NCI-H82 treated with DMSO at 0.1 percent for 48 hours (cell line): ENCODE results near the gene PCOLCE2.

Experiments used
- DNase-seq: peaks from one replicate; lab custom pipeline; 2025; ENCODE audit not compliant: unreplicated experiment; lab: John Stamatoyannopoulos, UW

Gene PCOLCE2

DNA sequence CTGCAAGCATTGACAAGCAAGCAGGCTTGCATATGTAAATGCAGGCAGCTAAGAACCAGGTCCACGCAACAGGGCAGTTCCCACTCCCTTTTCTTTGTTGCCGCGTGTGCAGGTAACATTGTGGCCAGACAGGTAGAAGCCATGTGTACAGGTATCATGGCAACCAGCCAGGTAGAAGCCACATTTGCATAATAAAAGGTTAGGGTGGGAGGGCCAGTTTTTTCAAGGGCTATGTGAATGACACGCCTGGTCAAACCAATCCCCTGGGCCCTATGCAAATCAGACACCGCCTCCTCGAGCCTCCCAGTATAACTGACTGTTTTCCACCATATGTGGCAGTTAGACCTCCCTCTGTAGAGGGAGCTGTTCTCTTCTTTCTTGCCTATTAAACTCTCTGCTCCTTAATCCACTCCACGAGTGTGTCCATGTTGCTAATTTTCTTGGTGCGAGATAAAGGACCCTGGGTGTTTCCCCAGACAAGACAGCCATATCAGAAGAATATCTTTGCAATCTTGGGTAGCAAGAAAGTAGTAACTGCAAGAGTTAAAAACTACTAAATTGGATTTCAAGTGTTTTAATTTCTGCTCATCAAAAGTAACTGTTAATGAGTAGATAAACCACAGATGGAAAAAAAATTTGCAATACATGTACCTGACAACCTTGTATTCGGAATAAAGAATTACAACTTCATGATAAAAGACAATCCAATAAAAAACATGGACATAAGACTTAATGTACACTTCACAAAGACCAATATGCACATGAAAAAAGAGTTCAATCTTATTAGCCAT, 21.8 kb downstream of the PCOLCE2 start:
- no peak for DNase-seq

DNA sequence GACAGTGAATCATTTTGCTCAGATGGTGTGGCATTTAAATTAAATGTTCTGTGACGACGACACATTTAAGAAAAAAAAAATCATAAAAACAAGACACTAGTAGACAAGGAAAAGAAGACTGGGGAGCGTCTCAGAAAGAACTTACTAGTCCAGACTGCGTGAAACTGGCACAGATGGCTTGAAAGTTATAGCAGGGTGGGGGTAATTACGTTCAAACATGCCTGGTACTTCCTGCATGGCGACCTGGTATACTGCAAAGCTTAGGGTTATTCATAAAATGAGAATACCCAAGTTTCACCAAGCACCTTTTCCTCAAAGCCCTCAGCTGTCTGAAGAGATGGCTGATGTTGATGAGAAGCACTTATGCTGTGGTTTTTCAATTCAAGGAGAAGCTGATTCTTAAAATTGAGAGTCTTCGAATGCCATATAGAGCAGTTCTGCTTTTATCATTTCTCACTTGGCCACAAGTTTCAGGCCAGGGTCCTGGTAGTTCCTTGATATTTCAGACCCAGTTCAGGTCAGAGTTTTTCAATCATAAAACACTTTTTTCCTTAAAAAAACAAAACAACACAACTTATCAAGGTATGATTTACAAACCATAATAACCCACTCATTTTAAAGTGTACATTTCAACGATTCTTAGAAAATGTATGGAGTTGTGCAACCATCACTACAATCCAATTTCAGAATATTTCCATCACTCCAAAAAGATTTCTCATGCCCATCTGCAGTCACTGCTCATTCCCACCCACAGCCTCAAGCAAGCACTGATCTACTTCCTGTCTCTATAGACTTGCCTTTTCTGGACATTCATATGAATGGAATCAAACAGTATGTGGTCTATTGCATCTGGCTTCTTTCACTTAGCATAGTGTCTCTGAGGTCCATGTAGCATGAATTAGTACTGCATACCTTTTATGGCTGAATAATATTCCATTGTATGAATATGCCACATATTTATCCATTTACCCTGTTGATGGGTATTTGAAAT, 24.7 kb downstream of the PCOLCE2 start:
- DNase-seq = no peak

DNA sequence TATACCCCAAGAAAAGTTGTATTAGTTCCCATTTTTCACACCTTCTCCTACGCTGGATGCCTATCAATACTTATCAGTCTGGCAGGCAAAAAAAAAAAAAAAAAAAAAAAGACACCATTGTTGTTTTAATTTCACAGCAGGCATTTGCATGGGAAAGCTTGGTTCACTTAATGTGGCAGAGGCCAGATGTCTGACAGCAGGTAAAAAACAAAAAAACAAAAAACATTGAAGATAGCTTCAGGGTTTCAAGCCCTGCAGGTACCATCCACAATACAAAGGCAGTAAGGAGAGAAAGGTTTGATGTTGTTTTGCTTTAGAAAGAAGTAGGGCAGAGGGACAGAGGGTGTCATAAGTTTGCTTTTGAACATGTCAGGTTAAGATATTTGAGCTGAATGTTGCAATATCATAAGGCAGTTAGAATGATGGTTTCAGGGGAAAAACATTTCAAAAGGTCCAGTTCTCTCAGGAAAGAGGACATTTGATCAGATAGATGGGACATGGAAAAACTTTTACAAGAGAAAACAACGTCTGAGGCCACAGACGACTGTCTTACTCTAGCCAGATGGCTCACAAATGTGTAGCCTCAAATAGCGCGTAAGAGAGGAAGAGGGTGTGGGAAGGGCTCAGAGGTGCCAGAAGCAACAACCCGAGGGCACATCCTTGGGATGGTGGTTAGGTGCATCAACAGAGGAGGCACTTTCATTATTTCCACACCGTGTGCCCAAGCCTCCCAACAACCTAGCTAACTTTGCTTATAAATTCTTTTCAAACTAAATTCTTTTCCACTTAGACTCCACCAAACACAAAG, 25.7 kb downstream of the PCOLCE2 start:
- DNase-seq = no peak

DNA sequence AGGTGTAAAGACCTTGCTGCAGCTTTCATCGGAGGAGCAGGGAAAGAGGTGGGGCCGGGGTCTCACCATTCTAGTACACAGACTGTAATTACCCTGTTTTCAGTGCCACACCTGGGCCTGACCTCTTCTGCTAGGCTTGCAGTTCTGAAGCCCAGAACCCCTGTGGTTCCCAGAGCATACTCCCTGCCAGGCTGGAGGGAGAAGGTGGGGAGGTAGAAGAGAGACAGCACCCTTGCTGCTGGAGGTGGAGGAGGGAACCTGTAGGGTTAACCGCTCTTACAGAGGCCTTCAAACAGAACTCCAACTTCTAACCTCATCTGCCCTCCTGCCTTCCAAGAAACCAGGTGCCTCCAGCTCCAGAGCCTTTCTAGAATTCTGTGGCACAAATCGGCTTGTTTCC, 27.0 kb downstream of the PCOLCE2 start:
- DNase-seq = no peak

DNA sequence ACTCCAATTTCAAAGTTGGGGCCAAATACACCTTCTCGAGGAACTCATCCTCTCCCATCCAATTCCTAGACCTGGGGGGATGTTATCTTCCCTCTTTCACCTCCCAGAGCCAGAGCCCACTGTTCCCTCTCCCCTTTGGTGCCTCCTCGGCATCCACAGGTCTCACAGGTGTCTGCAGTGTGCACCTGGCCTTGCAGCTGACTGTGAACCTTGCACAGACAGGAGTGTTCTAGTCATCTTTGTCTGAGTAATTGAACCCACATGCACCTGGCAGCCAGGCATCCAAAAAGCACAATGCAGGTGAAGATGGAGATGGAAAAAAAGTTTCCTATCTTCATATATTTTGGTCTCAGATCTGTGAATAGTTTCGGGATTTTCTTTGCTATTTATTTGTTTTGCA, 30.8 kb downstream of the PCOLCE2 start:
- no peak for DNase-seq

DNA sequence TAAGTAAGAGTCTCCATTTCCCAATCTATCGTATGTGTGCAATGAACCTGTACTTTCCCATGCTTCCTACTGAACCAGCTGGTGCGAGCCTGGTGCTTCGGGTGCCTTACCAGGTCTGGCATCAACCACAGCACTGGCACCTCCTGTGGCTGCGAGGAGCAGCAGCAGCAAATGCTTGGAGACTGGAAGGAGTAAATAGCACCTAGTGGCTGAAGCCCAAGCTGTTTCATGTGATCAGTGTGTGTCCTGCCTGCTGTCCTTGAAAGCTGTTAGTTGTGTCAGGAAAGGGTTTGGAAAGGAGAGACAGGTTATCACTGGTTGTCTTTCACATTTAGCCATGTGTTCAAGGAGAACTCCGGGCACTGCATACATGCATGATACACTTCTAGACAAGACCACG, 31.8 kb downstream of the PCOLCE2 start:
- DNase-seq = no peak

DNA sequence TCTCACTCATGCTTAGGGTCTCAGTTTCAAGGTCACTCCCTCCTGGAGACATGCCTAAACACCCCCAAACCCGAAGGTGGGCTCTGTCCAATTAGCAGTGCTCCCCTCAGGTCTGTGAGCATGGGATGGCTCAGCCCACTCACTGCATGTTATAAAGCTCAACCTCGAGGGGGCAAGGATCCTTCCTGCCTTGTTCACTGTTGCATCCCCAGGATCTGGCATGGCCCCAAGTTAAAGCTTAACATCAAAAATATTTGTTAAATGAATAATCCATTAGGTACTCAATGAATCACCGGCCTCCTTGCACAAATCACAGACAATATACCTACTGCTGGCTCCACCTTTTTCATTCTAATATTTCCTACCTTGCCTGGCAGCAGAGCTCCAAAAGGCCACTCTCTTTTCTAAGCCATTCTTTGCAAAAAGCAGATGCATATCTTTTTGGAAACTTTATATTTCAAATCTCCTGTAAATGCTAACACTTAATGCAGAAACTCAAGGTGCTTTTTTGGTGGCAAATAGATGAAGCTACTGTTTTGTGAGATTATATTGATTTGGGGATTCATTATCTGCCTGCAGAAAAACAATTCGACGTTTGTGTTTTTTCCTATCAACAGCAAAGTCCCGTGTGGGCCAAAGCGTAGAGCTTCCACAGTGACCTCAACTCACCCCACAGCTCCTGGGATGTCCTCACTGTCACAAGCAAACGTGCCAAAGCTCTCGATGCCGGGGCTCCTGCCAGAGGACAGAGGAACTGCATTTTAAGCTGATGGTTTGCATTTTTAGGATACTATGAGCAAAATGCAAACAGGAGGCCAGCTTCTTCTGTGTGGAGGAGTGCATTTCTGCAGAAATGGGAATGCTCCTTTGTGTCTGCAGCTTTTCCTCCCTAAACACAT, 35.4 kb downstream of the PCOLCE2 start:
- DNase-seq = no peak

DNA sequence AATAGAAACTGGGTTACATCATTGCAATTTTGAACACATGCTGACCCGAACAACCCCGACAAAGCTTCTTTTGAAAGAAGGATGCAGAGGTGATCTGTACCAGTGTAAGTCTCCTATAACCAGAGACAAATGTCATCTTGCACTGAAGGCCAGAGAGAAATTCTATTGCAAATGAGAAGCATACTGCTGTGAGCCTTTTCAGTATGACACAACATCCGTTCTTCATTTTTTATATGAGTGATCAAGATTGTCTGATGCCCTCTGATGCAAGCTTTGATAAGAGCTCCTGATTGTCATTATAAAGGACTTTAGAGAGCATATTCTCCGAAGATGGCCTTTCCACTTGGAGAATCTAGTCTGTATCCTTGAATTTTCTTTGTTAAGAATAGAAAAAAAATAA, 36.9 kb downstream of the PCOLCE2 start:
- no peak for DNase-seq

DNA sequence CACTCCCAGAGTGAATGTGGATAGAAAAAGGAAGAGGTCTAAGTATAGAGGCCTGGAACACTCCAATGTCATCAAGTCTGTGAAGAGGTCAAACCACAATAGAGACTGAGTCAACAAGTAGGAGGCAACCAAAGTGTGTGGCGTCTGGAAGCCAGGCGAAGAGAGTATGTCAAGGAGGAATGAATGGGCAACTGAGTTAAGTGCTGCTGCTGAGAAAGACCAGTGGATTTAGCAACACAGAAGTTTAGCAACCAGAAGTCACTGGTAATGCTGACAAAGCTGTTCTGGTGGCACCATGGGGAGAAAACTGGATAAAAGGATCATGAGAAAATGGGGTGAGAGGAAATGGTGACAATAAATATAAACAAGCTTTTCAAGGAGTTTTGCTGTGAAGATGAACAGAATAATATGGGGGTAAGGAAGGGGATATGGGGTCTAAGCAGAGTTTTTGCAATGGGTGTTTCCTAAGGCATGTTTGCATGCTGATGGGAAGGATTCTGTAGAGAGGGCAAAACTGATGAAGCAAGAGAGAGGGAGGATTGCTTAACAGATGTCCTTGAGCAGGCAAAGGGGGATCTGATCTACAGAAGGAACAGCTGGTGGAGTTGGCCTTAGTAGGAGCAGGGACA, 38.4 kb downstream of the PCOLCE2 start:
- no peak for DNase-seq

DNA sequence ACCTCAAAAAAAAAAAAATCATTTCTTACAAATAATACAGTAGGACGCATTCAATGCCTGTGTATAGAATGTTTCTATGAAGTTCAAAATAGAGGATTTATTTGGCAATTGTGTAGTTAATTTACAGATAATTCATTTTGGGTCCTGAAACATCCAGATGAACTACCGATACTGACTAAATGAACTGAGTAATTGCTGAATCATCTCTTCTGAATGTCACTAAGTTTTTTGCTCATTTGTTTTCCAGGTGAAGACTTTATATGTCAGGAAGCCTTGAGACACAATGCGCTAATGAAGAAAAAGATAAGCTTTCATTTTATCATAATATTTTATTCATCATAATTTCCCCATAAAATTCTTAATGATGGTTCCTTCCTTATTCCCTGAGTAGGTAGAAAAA, 39.7 kb downstream of the PCOLCE2 start:
- no peak for DNase-seq

DNA sequence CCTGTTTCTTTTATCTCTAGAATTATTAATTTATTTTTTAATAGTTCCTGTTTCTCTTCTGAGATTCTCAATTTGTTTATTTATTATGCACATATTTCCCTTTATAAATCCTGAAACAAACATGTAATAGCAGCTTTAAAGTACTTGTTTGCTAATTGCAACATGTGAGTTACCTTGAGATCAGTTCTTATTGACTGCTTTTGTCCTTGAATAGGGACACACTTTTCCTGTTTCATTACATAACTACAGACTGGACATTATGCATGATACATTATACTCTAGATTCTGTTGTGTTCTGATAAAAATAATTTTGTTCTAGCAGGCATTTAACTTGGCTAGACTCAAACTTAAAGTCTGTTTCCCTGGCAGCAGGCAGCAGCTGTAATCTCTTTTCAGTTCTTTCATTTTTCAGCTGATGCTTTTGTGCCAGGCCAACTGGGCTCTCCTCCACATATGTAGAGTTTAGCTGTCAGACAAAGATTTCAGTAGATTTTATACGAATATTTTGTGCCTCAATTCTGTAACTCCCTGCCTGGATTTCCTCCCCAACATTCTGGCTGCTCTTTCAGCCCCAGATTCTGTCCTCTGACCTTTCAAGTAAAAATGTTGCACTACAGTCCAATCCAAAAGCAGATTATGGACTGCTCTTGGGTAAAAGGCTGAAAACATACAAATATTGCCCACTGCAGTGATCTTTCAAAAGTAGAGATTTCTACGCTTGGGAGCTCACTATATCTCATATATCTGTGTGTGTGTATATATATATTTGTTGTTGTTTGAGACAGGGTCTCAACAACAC, 41.9 kb downstream of the PCOLCE2 start:
- DNase-seq = no peak

DNA sequence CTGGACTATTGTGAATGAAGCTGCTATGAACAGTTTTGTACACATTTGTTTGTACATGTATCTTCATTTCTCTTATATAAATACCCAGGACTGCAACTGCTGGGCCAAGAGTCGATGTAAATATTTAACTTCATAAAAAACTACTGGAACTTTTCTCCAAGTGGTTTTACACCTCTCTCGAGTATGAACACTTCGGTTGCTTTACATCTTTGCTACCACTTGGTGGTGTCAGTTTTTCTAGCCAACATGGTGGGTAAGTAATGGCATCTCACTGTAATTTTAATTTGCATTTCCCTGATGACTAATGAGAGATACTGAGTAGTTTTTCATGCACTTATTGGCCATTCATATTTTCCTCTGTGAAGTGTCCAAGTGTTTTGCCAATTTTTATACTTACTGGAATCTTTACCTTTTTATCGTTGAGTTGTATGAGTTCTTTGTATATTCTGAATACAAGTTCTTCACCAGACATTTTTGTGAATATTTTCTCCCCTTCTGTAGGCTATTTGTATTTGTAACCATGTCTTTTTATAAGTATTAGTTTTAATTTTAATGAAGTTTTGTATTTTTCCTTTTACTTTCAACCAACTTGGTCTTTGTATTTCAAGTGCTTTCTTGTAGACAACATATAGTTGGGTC, 44.4 kb downstream of the PCOLCE2 start:
- DNase-seq = no peak

DNA sequence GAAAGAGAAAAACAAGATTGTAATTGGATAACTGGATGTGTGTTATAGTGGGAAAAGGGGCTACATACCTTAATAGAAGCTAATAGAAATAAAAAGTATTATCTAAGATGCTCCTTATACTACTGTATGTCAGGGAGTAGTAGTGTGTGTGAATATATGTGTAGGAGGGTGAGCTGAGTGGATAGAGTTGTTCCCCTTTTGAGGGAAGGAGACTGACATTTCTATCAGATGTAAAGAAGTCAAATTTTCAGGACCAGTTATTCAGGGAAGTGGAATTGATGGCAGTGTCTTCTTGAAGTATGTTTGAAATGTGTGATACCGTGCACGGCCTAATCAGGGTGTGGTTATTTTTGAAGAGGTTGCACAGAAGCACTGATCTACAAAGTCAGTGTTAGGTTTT, 49.1 kb downstream of the PCOLCE2 start:
- no peak for DNase-seq

DNA sequence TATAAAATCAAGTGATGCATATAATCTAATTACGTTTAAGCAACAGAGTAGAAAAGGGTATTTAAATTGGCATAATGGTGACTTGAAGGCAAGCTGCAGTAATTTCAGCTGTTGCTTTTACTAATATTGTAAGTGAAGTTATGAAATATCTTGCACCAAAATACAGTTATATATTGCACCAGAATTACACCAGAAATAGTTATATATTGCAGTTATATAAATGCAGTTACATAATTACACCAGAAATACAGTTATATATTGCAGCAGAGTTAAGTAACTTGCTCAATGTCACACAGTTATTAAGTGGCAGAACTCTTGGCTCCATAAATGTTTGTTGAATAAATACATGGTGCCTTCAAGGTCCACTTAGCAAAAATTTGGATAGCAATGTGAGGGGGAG, 51.4 kb downstream of the PCOLCE2 start:
- no peak for DNase-seq

DNA sequence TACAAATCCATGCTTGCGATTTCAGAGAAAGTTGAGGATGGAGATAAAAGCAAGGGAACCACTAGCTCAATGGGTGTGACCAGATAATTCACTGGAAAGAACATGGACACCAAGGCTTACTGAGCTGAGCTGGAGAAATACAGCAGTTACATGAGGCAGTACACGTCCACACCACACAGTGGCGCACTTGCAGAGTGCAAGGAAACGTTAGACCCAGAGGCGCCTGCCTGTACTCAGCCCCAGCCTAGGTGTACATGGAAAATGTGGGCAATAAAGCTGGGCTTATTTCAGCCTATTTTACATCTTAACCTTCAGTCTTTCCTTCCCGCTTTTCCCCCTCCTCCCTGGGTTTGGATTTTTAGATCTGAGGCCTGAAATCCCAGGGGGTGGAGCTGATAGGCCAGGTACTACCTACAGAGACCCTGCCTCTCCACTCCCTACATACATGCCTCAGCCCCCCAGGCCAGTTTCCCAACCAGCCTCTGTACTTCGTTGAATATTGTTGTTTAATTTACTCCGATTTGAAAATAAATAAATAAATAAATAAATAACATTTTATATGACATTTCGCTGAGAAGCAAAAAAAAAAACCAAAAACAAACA, 60.1 kb downstream of the PCOLCE2 start:
- DNase-seq = peak; percentile 73

DNA sequence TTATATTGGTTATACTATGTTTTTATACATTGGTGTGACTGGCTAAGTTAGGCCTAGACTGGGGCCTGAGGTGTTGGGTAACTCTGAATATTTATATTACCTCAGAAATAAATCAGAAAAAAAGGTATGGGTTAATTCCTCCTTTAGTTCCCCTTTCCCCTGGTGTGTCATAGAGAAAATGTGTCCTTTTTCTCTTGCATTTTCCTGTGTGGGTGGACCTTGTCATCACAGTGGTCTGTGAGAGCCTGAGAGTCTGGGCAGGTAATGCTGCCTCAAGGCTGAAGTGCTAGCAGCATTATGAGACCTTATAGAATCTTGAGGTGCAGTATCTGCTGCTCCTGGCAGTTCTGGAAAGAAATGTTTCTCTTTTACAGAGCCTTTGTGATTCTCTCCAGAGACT, 69.7 kb downstream of the PCOLCE2 start:
- DNase-seq = no peak

DNA sequence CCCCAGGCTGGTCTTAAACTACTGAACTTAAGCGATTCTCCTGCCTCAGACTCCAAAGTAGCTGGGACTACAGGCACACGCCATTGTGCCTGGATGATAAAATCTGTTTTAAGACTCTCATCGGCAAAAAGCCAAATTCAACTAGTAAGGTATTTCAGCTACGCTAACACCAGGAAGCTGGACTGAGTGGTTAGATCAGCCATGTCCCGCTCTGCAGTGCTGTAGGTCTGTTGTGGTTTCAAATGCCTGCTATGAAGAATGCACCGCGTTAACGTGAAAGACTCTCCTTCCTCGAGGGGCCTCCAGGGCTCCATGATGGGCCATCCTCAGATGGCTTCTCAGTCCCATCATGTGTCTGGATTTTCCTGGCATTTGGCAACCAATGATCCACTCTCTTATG, 70.2 kb downstream of the PCOLCE2 start:
- no peak for DNase-seq

DNA sequence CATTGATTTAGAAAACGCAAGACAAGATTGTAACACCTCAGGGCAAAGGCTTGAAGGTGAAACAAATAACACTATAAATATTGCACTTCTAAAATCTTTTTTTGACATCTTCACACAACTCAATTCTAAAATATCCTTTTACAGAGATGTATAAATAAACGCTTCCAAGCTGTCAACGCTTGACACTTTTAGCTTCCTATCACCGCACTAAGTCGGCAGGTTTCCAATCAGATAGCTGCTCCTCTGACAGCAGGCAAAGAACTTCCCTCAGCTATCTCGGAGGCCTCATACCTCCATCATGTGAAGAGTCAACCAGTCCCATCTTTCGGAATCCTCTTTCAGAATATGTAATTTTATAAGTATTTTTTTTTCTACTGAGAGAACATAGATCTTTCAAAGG, 71.0 kb downstream of the PCOLCE2 start:
- DNase-seq = no peak
